Lung (tissue), 12 donors: ENCODE measurements around the gene SOBP. TPM values are rescaled to one million over a fixed set of nuclear protein-coding genes. Genes with fewer than 3 reads are reported as not detected.
A peak's percentile ranks its signal among the peaks of the same experiment; 100 is the strongest.

ENCODE experiments used
- ATAC-seq: fragments of 200-7000 bp; cut with Tn5 transposase; one replicate; pipeline ENCODE4 v1.9.1; 2020; ENCODE audit warnings: moderate number of reproducible peaks; ENCODE audit not compliant: insufficient read depth, low FRiP score
- DNase-seq, 3 donors: peaks; one replicate each; pipeline ENCODE4 v3.0.0-alpha.2; 2013 to 2017
- H3K27ac ChIP-seq, 2 donors: one replicate each; pipeline ENCODE4 v1.5.1; 2013; ENCODE audit warnings: mild to moderate bottlenecking in 2 of 2, moderate library complexity in 2 of 2, control low read depth in 1 of 2, inconsistent platforms in 1 of 2, low read depth in 1 of 2, low read length in 1 of 2
- H3K27me3 ChIP-seq, 3 donors: one replicate each; pipeline ENCODE4 v1.5.1; 2013; ENCODE audit warnings: low read length in 2 of 3; ENCODE audit not compliant: control insufficient read depth in 3 of 3, insufficient read depth in 3 of 3
- H3K36me3 ChIP-seq, 4 donors: one replicate each; pipeline ENCODE4 v1.5.1; 2013; ENCODE audit warnings: low read length in 4 of 4, mild to moderate bottlenecking in 1 of 4, moderate library complexity in 1 of 4; ENCODE audit not compliant: control insufficient read depth in 4 of 4, insufficient read depth in 4 of 4
- H3K4me1 ChIP-seq, 5 donors: one replicate each; pipeline ENCODE4 v1.5.1; 2013; ENCODE audit warnings: low read length in 5 of 5, mild to moderate bottlenecking in 2 of 5, moderate library complexity in 1 of 5; ENCODE audit not compliant: control insufficient read depth in 5 of 5, insufficient read depth in 5 of 5
- H3K4me3 ChIP-seq: one replicate; pipeline ENCODE4 v1.5.1; 2013; ENCODE audit warnings: mild to moderate bottlenecking, control low read depth, moderate library complexity
- H3K9ac ChIP-seq, 2 donors: one replicate each; pipeline ENCODE4 v1.5.1; 2013; ENCODE audit warnings: low read length in 2 of 2, control low read depth in 1 of 2; ENCODE audit not compliant: insufficient read depth in 1 of 2
- H3K9me3 ChIP-seq, 4 donors: one replicate each; pipeline ENCODE4 v1.5.1; 2013; ENCODE audit warnings: low read length in 3 of 4, mild to moderate bottlenecking in 1 of 4, moderate library complexity in 1 of 4; ENCODE audit not compliant: control insufficient read depth in 4 of 4, insufficient read depth in 3 of 4
- CTCF ChIP-seq: IDR thresholded peaks from 2 replicates; pipeline ENCODE4 v1.5.1; 2012; ENCODE audit warnings: mild to moderate bottlenecking; ENCODE audit errors: control extremely low read depth, extremely low read depth
- WGBS, 2 donors: extraction: QIAGEN DNeasy Blood & Tissue Kit; methylation state at CpG; one replicate each; pipeline ENCODE4 v1.1.7; 2013; 5-methylcytosine and 5-hydroxymethylcytosine counted together
- polyA plus RNA-seq, 2 donors: library from polyadenylated mRNA; stranded (reverse); fragments of 200-250 nt; gene quantifications; one replicate each; pipeline ENCODE4 v1.2.1, GENCODE V29; 2013
- total RNA-seq, 2 donors: library from RNA; depleted of rRNA in 1 of 2; stranded (reverse); fragments of >200 nt in 1 of 2; gene quantifications; one replicate each; pipeline ENCODE4 v1.2.1, GENCODE V29; 2014 to 2021
- donor health status: control.
- donor health status: control.
- donor health status: Bipolar disorder and iron deficiency.
- donor health status: healthy.
- donor health status: DM: yes; HTN: yes; CAD: no.

The SOBP gene
- total and polyA plus RNA-seq, 4 donors, result 1.6 to 14.5 (median 5.8) TPM

GRCh38 chr6:107598091-107598490 is 108.2 kb downstream of the SOBP start:
- TF ChIP-seq CTCF, result no peak
- Histone ChIP-seq H3K9ac (no peak overlapping the region), H3K27ac (no peak overlapping the region), H3K4me3 (no peak overlapping the region), H3K36me3 (no peaks in the 10 kb centered on the region), H3K27me3 (no peaks in the 10 kb centered on the region), H3K4me1 (peaks cover 0 to 8% (median 4%) of the 10 kb centered on the region in 5 donors), H3K9me3 (no peaks in the 10 kb centered on the region)
- DNase-seq (no peak), ATAC-seq (no peak)
- WGBS, 2 donors, result 92 to 97% methylated on average over 6 of the region's 6 CpGs

GRCh38 chr6:107599043-107599442 is 109.1 kb downstream of the SOBP start:
- Histone ChIP-seq H3K36me3 (no peaks in the 10 kb centered on the region), H3K9ac (no peak overlapping the region), H3K9me3 (no peaks in the 10 kb centered on the region), H3K4me1 (peaks cover 0 to 14% (median 5%) of the 10 kb centered on the region in 5 donors), H3K4me3 (no peak overlapping the region), H3K27me3 (no peaks in the 10 kb centered on the region), H3K27ac (no peak overlapping the region)
- no peak for TF ChIP-seq CTCF
- WGBS, 2 donors, result 96% methylated on average over 4 of the region's 4 CpGs
- ATAC-seq, result no peak
- DNase-seq, result no peak

- 81 to 85% methylated on average over 5 of the region's 5 CpGs for WGBS, 2 donors
- Histone ChIP-seq H3K4me1 (peaks cover 0 to 14% (median 5%) of the 10 kb centered on the region in 5 donors), H3K27me3 (no peaks in the 10 kb centered on the region), H3K27ac (no peak overlapping the region), H3K9ac (no peak overlapping the region), H3K9me3 (no peaks in the 10 kb centered on the region), H3K4me3 (no peak overlapping the region), H3K36me3 (no peaks in the 10 kb centered on the region)
- ATAC-seq (no peak), DNase-seq (no peak)
- no peak for TF ChIP-seq CTCF
These were observed 110.2 kb downstream of the SOBP start for GRCh38 chr6:107600121-107600520.

GRCh38 chr6:107600936-107601335 is 111.0 kb downstream of the SOBP start:
- no peak for TF ChIP-seq CTCF
- no peak overlapping the region for H3K9ac ChIP-seq
- DNase-seq (peak; percentile 38 to 60 (median 45)), ATAC-seq (peak; percentile 48)
- peak overlapping the region in 1 of 2 donors; percentile 52 for H3K27ac ChIP-seq
- WGBS, 2 donors, result 45 to 70% methylated on average over 5 of the region's 5 CpGs
- no peaks in the 10 kb centered on the region for H3K9me3 ChIP-seq
- no peaks in the 10 kb centered on the region for H3K27me3 ChIP-seq
- H3K36me3 ChIP-seq, result no peaks in the 10 kb centered on the region
- no peak overlapping the region for H3K4me3 ChIP-seq
- H3K4me1 ChIP-seq, result peaks cover 0 to 14% (median 5%) of the 10 kb centered on the region in 5 donors
